ENCODE data around the gene TM9SF2.

- TF ChIP-seq CTCF (IDR thresholded peaks at IDR 0.05; ENCODE audit: insufficient read depth, low read length) (no peak), SPI1 (IDR thresholded peaks at IDR 0.05; ENCODE audit: borderline replicate concordance, low read depth) (no peak)
Measured at GRCh38 chr13:99610702-99611289, 109.5 kb downstream of the TM9SF2 start.

All from HL-60 (cell line).